ENCODE results near the gene POLR1G.

Gene POLR1G

DNA sequence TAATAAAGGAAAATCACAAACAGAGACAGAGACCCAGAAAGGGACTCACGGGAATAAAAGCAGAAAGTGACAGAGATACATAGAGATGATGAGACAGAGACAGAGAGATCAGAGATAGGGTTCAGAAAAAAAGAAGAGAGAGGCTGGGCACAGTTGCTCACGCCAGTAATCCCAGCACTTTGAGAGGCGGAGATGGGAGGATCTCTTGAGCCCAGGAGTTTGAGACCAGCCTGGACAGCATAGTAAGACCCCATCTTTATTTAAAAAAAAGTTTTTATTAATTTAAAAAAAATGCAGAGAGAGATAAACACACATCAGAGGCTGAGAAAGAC lies 41.9 kb downstream of the POLR1G start:
- DNase-seq: no peak

- DNase-seq: no peak
Measured at GRCh38 chr19:45448887-45449299, 42.4 kb downstream of the POLR1G start.

GRCh38 chr19:45450012-45450333 lies 43.5 kb downstream of the POLR1G start:
- no peak for DNase-seq

- DNase-seq: peak; percentile 82
Measured at GRCh38 chr19:45451131-45451849, 44.8 kb downstream of the POLR1G start.

DNA sequence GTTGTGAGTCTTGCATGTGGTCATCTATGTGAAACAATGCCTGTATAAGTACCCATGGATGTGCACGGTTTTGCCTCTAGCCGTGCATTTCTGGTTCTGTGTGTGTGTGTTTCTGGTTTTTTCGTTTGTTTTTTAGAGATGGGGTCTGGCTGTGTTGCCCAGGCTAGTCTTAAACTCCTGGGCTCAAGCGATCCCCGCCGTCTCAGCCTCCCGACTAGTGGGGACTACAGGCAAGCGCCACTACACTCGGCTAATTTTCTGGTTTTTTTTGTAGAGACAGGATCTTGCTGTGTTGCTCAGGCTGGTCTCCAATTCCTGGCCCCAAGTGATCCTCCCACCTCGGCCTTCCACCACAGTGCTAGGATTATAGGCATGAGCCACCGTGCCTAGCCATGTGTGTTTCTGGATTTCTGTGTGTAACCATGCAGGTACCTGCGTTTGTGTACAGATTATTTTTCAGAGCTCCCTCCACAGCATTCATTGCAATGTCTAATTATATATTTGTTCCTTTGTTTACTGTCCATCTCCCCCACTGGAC lies 45.5 kb downstream of the POLR1G start:
- no peak for DNase-seq

GRCh38 chr19:45455707-45456499 lies 49.5 kb downstream of the POLR1G start:
- peak; percentile 95 for DNase-seq

DNA sequence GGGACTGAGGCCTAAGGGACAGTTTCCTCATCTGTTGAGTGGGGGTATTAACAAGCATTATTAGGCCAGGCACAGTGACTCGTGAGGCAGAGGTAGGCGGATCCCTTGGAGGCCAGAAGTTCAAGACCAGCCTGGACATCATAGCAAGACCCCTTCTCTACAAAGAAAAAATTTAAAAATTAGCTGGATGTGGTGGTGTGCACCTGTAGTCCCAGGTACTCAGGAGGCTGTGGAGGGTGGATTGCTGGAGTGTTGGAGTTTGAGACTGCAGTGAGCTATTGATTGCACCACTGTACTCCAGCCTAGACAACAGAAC lies 50.0 kb downstream of the POLR1G start:
- no peak for DNase-seq

- no peak for DNase-seq
Measured at GRCh38 chr19:45457776-45458175, 51.3 kb downstream of the POLR1G start.

Data from femur (tissue), 1 donor.